CD14-positive monocyte (primary cell): ENCODE measurements around the gene CCNQ. TPM values are rescaled to one million over a fixed set of nuclear protein-coding genes. Genes with fewer than 3 reads are reported as not detected.

Experiments
- DNase-seq, 3 donors: peaks; one replicate each; pipeline ENCODE4 v3.0.0-alpha.2; 2011 to 2022
- H2AFZ ChIP-seq: 2 replicates; pipeline ENCODE4 v1.6.0; 2012; ENCODE audit warnings: mild to moderate bottlenecking, low read depth, low read length, inconsistent platforms; ENCODE audit not compliant: insufficient read depth, poor library complexity, severe bottlenecking
- H3K27ac ChIP-seq, 2 donors: 1 replicate in 1 of 2; 2 replicates in 1 of 2; pipeline ENCODE4 v1.5.1; 2012 to 2013; ENCODE audit warnings: low read length in 2 of 2, control low read depth in 1 of 2, inconsistent platforms in 1 of 2, low read depth in 1 of 2, mild to moderate bottlenecking in 1 of 2
- H3K27me3 ChIP-seq, 2 donors: one replicate each; pipeline versions ENCODE4 v1.6.0 to v1.6.1; 2011 to 2013; ENCODE audit warnings: low read length in 2 of 2; ENCODE audit not compliant: control insufficient read depth in 2 of 2, insufficient read depth in 2 of 2
- H3K36me3 ChIP-seq, 2 donors: replicated peaks in 1 of 2; 1 replicate in 1 of 2; 2 replicates in 1 of 2; pipeline versions ENCODE4 v1.5.1 to v1.6.1; 2012 to 2013; ENCODE audit warnings: low read length in 2 of 2, control low read depth in 1 of 2, inconsistent platforms in 1 of 2, mild to moderate bottlenecking in 1 of 2; ENCODE audit not compliant: insufficient read depth in 2 of 2, control insufficient read depth in 1 of 2
- H3K4me1 ChIP-seq, 2 donors: 1 replicate in 1 of 2; 2 replicates in 1 of 2; pipeline versions ENCODE4 v1.5.1 to v1.6.1; 2012 to 2013; ENCODE audit warnings: low read length in 2 of 2, control low read depth in 1 of 2, inconsistent platforms in 1 of 2, mild to moderate bottlenecking in 1 of 2, moderate library complexity in 1 of 2; ENCODE audit not compliant: insufficient read depth in 2 of 2, control insufficient read depth in 1 of 2
- H3K4me2 ChIP-seq: replicated peaks from 2 replicates; pipeline ENCODE3; 2012; ENCODE audit warnings: low read length, moderate library complexity, mild to moderate bottlenecking; ENCODE audit not compliant: poor library complexity, severe bottlenecking; ENCODE audit errors: extremely low read depth
- H3K4me3 ChIP-seq, 3 experiments: fragments of 200-600 bp in 1 of 3; sonication (generic) in 1 of 3; replicated peaks in 1 of 3; 1 replicate in 2 of 3; 2 replicates in 1 of 3; pipeline ENCODE4 v1.5.1; 2011 to 2013; ENCODE audit warnings: low read length in 3 of 3, mild to moderate bottlenecking in 3 of 3, control low read depth in 2 of 3, low read depth in 2 of 3, inconsistent platforms in 1 of 3, moderate library complexity in 1 of 3
- H3K79me2 ChIP-seq: 2 replicates; pipeline ENCODE4 v1.6.0; 2012; ENCODE audit warnings: mild to moderate bottlenecking, control low read depth, inconsistent platforms, low read length, moderate library complexity; ENCODE audit not compliant: insufficient read depth
- H3K9ac ChIP-seq: 2 replicates; pipeline ENCODE4 v1.6.0; 2017; ENCODE audit warnings: low read length, mild to moderate bottlenecking; ENCODE audit not compliant: insufficient read depth, poor library complexity, severe bottlenecking
- H3K9me3 ChIP-seq, 2 donors: replicated peaks in 1 of 2; 1 replicate in 1 of 2; 2 replicates in 1 of 2; pipeline versions ENCODE4 v1.5.1 to v1.6.1; 2012 to 2013; ENCODE audit warnings: low read length in 2 of 2, control low read depth in 1 of 2; ENCODE audit not compliant: control insufficient read depth in 1 of 2, insufficient read depth in 1 of 2
- H4K20me1 ChIP-seq: 2 replicates; pipeline ENCODE4 v1.6.0; 2012; ENCODE audit warnings: mild to moderate bottlenecking, low read length, control low read depth, moderate library complexity; ENCODE audit not compliant: insufficient read depth
- H3K27ac Mint-ChIP-seq, 7 donors: one replicate each; pipeline ENCODE4 v1.8.0; 2020; ENCODE audit warnings: mild to moderate bottlenecking in 7 of 7, mixed read lengths in 7 of 7, moderate library complexity in 6 of 7, inconsistent platforms in 2 of 7
- H3K27me3 Mint-ChIP-seq, 3 donors: one replicate each; pipeline ENCODE4 v1.8.0; 2021 to 2022; ENCODE audit warnings: low read depth in 3 of 3, mild to moderate bottlenecking in 3 of 3, mixed read lengths in 3 of 3, moderate library complexity in 3 of 3, inconsistent platforms in 1 of 3
- H3K36me3 Mint-ChIP-seq, 2 donors: one replicate each; pipeline ENCODE4 v1.8.0; 2020; ENCODE audit warnings: mixed read lengths in 2 of 2, inconsistent platforms in 1 of 2, mild to moderate bottlenecking in 1 of 2
- H3K4me1 Mint-ChIP-seq: one replicate; pipeline ENCODE4 v1.8.0; 2020; ENCODE audit warnings: mild to moderate bottlenecking, mixed read lengths
- H3K4me3 Mint-ChIP-seq, 2 donors: one replicate each; pipeline ENCODE4 v1.8.0; 2020; ENCODE audit warnings: mild to moderate bottlenecking in 2 of 2, mixed read lengths in 2 of 2, moderate library complexity in 1 of 2
- H3K9me3 Mint-ChIP-seq, 7 donors: one replicate each; pipeline ENCODE4 v1.8.0; 2020 to 2022; ENCODE audit warnings: mixed read lengths in 7 of 7, mild to moderate bottlenecking in 6 of 7, moderate library complexity in 6 of 7, inconsistent platforms in 2 of 7
- WGBS: methylation state at CpG from one replicate; pipeline ENCODE4 v1.1.5; 2013; ENCODE audit warnings: missing lambda C conversion rate; ENCODE audit not compliant: insufficient coverage; 5-methylcytosine and 5-hydroxymethylcytosine counted together
- intact Hi-C, 2 donors: fragments of 100-400 bp; cut with micrococcal nuclease; formaldehyde crosslinking; loops; one replicate each; pipeline versions ENCODE4 v1.15.0 to v1.15.1; 2023
- polyA plus RNA-seq, 3 donors: library from polyadenylated mRNA; depleted of rRNA in 1 of 3; unstranded in 2 of 3; stranded (reverse) in 1 of 3; fragments of 300-500 nt in 2 of 3; fragments of >200 nt in 1 of 3; fragmentation: Illumina TruSeq in 2 of 3; gene quantifications; 1 replicate in 2 of 3; 2 replicates in 1 of 3; pipeline ENCODE4 v1.2.3, GENCODE V29; 2012 to 2021
- TF ChIP-seq, protein P1 (sequence below): fragments of 200-600 bp; IDR thresholded peaks from one replicate; pipeline ENCODE4 v1.8.0; 2022; ENCODE audit warnings: antibody characterized with exemption, mild to moderate bottlenecking

The CCNQ gene
- polyA plus RNA-seq, 3 donors = 21.8 to 35.6 (median 29.3) TPM

DNA sequence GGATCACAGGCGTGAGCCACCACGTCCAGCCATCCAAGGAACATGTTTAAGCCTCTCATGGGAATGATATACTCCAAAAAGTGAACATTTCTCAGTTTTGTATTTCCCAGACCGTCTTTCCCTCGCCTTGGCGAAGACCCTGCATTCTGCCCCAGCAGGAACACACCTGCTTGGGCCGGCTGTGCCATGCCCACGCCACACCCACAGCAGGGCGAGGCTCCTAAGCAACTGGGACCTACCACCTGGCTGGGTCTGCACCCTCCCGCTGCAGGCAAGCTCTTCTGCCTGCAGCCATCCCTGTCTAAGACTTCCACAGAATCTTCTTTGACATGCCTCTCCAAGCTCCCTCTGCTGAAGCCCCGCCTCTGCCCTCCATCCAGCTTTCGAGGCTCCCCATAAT lies 3.6 kb downstream of the CCNQ start:
- intact Hi-C loops = loop anchor here in 1 of 2 donors (5.0 to 10.0 kb wide), 2 partner anchors 123 to 261 kb away; partner anchors contain the start of genes HAUS7 and ZNF275
- H3K9me3 ChIP-seq = no peaks in the 10 kb centered on the region
- peaks cover 0 to 8% (median 3%) of the 10 kb centered on the region in 7 donors for H3K9me3 Mint-ChIP-seq
- no peak overlapping the region for H3K4me3 ChIP-seq
- H3K4me3 Mint-ChIP-seq = no peak overlapping the region
- peaks cover 22 to 25% of the 10 kb centered on the region in 2 donors for H3K4me1 ChIP-seq
- H3K4me1 Mint-ChIP-seq = peaks cover 27% of the 10 kb centered on the region
- H3K27ac Mint-ChIP-seq = no peak overlapping the region
- H3K27me3 Mint-ChIP-seq = peaks cover 0 to 19% (median 0%) of the 10 kb centered on the region in 3 donors
- peaks cover 13% of the 10 kb centered on the region for H3K79me2 ChIP-seq
- no peak overlapping the region for H2AFZ ChIP-seq
- H3K4me2 ChIP-seq = no peak overlapping the region
- TF ChIP-seq, protein P1, sequence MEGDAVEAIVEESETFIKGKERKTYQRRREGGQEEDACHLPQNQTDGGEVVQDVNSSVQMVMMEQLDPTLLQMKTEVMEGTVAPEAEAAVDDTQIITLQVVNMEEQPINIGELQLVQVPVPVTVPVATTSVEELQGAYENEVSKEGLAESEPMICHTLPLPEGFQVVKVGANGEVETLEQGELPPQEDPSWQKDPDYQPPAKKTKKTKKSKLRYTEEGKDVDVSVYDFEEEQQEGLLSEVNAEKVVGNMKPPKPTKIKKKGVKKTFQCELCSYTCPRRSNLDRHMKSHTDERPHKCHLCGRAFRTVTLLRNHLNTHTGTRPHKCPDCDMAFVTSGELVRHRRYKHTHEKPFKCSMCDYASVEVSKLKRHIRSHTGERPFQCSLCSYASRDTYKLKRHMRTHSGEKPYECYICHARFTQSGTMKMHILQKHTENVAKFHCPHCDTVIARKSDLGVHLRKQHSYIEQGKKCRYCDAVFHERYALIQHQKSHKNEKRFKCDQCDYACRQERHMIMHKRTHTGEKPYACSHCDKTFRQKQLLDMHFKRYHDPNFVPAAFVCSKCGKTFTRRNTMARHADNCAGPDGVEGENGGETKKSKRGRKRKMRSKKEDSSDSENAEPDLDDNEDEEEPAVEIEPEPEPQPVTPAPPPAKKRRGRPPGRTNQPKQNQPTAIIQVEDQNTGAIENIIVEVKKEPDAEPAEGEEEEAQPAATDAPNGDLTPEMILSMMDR = no peak
- no peak overlapping the region for H3K9ac ChIP-seq
- H3K36me3 ChIP-seq = peaks cover 50 to 54% of the 10 kb centered on the region in 2 donors
- DNase-seq = no peak
- peaks cover 42 to 52% of the 10 kb centered on the region in 2 donors for H3K36me3 Mint-ChIP-seq
- peaks cover 24% of the 10 kb centered on the region for H4K20me1 ChIP-seq
- no peak overlapping the region for H3K27ac ChIP-seq
- WGBS = 98% methylated on average over 10 of the region's 11 CpGs
- H3K27me3 ChIP-seq = no peaks in the 10 kb centered on the region

GRCh38 chrX:153593811-153594500 lies 5.0 kb downstream of the CCNQ start:
- Histone ChIP-seq H3K4me1 (peaks cover 14 to 19% of the 10 kb centered on the region in 2 donors), H4K20me1 (peaks cover 24% of the 10 kb centered on the region), H3K27ac (no peak overlapping the region), H3K4me3 (no peak overlapping the region), H3K36me3 (peaks cover 54 to 58% of the 10 kb centered on the region in 2 donors), H3K79me2 (peaks cover 13% of the 10 kb centered on the region), H3K27me3 (no peaks in the 10 kb centered on the region), H3K9me3 (no peaks in the 10 kb centered on the region), H3K4me2 (no peak overlapping the region), H2AFZ (no peak overlapping the region), H3K9ac (no peak overlapping the region)
- peaks cover 0 to 8% (median 0%) of the 10 kb centered on the region in 7 donors for H3K9me3 Mint-ChIP-seq
- TF ChIP-seq, protein P1 = no peak
- 96% methylated on average over 11 of the region's 22 CpGs for WGBS
- H3K27ac Mint-ChIP-seq = peak overlapping the region in 1 of 7 donors; percentile 64
- intact Hi-C loops = loop anchor here in 1 of 2 donors (10.0 kb wide), 1 partner anchor 259 kb away; the partner anchor contains the start of gene ZNF275
- no peak for DNase-seq
- peaks cover 50 to 59% of the 10 kb centered on the region in 2 donors for H3K36me3 Mint-ChIP-seq
- H3K4me1 Mint-ChIP-seq = peaks cover 20% of the 10 kb centered on the region
- peaks cover 0 to 12% (median 0%) of the 10 kb centered on the region in 3 donors for H3K27me3 Mint-ChIP-seq
- no peak overlapping the region for H3K4me3 Mint-ChIP-seq
